Measurements from ENCODE around the gene GLYR1. TPM values are rescaled to one million over a fixed set of nuclear protein-coding genes. Genes with fewer than 3 reads are reported as not detected.

The GLYR1 gene
- total and polyA plus RNA-seq, 7 donors: 28.6 to 74.1 (median 60.3) TPM

- H3K9me3 ChIP-seq: no peaks in the 10 kb centered on the region
- peaks cover 20 to 67% of the 10 kb centered on the region in 2 donors for H3K36me3 ChIP-seq (ENCODE audit: insufficient read depth in 1 of 2, low read depth in 1 of 2)
- peaks cover 25% of the 10 kb centered on the region for H3K4me1 ChIP-seq
- intact Hi-C loops (cut with DNase I): no loop called here
- no peaks in the 10 kb centered on the region for H3K27me3 ChIP-seq (ENCODE audit: insufficient read depth in 3 of 3, low read length in 2 of 3)
- TF ChIP-seq CTCF (IDR thresholded peaks at IDR 0.05): no peak
- DNase-seq: no peak
- H3K4me3 ChIP-seq: no peak overlapping the region
- ATAC-seq: no peak
- no peak overlapping the region for H3K27ac ChIP-seq
- 89 to 94% (median 91%) methylated on average over 14 of the region's 14 CpGs for WGBS, 3 donors
Measured at GRCh38 chr16:4860727-4861342, 13.7 kb upstream of the GLYR1 start.

GRCh38 chr16:4859900-4860255 lies 12.8 kb upstream of the GLYR1 start:
- ATAC-seq (no peak), DNase-seq (no peak)
- no peak for TF ChIP-seq CTCF (IDR thresholded peaks at IDR 0.05)
- 84 to 89% (median 85%) methylated on average over 10 of the region's 10 CpGs for WGBS, 3 donors
- Histone ChIP-seq H3K9me3 (no peaks in the 10 kb centered on the region), H3K36me3 (ENCODE audit: insufficient read depth in 1 of 2, low read depth in 1 of 2) (peaks cover 20 to 77% of the 10 kb centered on the region in 2 donors), H3K4me1 (peaks cover 25% of the 10 kb centered on the region), H3K4me3 (no peak overlapping the region), H3K27ac (no peak overlapping the region), H3K27me3 (ENCODE audit: insufficient read depth in 3 of 3, low read length in 2 of 3) (no peaks in the 10 kb centered on the region)
- intact Hi-C loops (cut with DNase I): no loop called here

GRCh38 chr16:4859190-4859899 lies 12.3 kb upstream of the GLYR1 start:
- peaks cover 20 to 82% of the 10 kb centered on the region in 2 donors for H3K36me3 ChIP-seq (ENCODE audit: insufficient read depth in 1 of 2, low read depth in 1 of 2)
- DNase-seq: no peak
- peaks cover 25% of the 10 kb centered on the region for H3K4me1 ChIP-seq
- no peak overlapping the region for H3K4me3 ChIP-seq
- intact Hi-C loops (cut with DNase I): no loop called here
- H3K27ac ChIP-seq: no peak overlapping the region
- TF ChIP-seq CTCF (IDR thresholded peaks at IDR 0.05): no peak
- WGBS, 3 donors: 79 to 87% (median 80%) methylated on average over 17 of the region's 17 CpGs
- H3K27me3 ChIP-seq (ENCODE audit: insufficient read depth in 3 of 3, low read length in 2 of 3): no peaks in the 10 kb centered on the region
- no peak for ATAC-seq
- H3K9me3 ChIP-seq: no peaks in the 10 kb centered on the region

GRCh38 chr16:4855804-4856203 lies 8.7 kb upstream of the GLYR1 start:
- no peak for DNase-seq
- TF ChIP-seq CTCF (IDR thresholded peaks at IDR 0.05): no peak
- WGBS, 3 donors: 87 to 92% (median 88%) methylated on average over 2 of the region's 2 CpGs
- H3K27me3 ChIP-seq (ENCODE audit: insufficient read depth in 3 of 3, low read length in 2 of 3): no peaks in the 10 kb centered on the region
- H3K9me3 ChIP-seq: no peaks in the 10 kb centered on the region
- H3K27ac ChIP-seq: no peak overlapping the region
- intact Hi-C loops (cut with DNase I): no loop called here
- H3K4me1 ChIP-seq: peaks cover 21% of the 10 kb centered on the region
- H3K4me3 ChIP-seq: no peak overlapping the region
- no peak for ATAC-seq
- peaks cover 19 to 81% of the 10 kb centered on the region in 2 donors for H3K36me3 ChIP-seq (ENCODE audit: insufficient read depth in 1 of 2, low read depth in 1 of 2)

All from psoas muscle (tissue), 8 donors.